NCI-H2227 treated with DMSO at 0.1 percent for 48 hours (cell line): ENCODE measurements around the gene GNAI3.
A peak's percentile ranks its signal among the peaks of the same experiment; 100 is the strongest.

Experiments used
- DNase-seq: peaks from one replicate; lab custom pipeline; 2025; lab: John Stamatoyannopoulos, UW

GNAI3 gene

DNA sequence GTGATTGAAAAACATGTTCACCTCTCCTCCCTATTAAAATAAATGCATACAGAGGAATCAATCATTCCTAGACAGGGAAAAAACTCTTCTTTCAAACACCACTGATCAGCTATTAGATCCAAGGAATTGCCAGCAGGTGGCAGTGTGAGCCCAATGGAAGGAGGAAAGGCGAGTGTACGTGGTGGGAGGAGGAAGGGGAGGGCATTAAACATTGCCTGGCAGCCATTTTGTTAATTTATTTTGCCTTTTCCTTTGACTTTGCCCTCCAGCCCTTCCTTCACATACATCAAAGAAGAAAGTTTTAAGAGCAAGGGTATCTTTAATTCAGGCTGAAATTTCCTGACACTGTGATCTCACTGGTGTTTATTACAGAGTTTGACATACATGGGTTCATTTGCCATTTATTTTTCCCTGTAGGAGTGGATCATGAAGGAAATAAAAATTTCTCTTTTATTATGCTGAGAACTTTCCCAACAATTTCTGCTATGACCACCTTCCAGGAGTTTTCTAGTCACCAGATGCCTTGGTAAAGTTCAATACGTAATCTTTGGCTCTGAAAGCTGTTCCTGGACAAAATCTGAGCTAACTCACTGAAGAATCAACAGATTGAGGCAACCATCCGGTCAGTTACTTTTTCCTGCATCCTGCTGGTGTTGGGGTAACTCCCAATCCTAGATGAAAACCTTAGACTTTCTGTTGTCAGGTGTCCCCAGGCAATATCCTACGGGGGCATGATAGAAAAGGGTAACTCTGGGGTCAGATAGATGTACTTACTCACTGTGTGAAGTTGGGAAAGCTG is 1.9 kb upstream of the GNAI3 start:
- DNase-seq, result peak; percentile 86

DNA sequence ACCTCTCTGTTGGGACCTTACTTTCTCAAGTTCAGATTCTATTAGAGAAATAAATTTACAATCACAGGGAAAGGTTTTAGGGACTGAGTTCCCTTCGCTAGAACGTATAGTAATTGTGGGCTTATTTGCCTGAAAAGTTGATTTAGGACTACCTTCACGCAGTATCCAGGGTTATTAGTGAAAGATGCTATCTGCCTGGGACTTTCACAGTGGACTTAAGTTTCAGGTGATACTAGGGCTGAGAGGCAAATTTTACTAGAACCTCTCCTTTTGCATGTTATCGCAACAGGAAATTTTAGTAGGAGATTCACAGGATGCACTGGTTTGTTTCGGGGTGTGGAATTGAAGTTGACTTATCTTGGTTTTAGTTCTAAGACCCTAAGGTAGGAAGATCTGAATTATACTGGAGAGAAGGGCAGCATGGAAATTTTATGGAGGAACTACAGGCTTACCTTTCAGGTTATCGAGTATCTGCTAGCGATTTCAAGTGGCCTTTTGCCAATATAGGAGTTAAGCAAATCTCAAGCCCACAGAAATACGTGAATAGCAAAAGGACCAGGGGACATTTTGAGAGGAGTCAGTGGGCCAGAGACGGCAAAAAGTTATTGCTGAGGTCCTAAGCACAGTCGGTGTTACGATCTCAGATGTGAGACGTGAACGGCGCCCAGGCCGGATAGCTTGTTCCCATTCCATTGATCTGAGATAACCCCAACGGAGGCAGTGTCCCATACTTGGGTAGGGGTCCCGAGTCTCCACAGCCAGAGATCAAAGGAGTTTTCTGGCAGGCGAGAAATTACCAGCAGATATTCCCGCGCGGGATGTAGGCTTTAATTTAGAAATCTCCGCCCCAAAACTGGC is 723 bp upstream of the GNAI3 start:
- DNase-seq, result no peak

DNA sequence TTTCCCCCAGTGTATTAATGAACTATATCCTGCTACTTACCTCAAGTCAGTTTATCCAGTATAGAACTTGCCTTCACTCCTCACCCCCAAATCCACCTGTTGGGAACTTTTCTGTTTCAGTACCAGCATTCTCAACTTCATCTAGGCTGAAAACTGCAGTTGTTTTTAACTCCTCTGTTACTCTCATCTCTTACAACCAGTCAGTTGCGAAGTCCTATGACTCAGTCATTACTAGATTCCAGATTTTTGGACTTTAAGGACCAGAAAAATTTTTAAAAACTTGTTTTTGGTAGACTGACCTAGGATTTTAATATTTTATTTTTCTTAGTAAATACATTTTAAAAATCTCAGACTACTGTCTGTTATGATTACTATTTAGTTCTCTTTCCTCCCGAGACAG is 8.1 kb downstream of the GNAI3 start:
- no peak for DNase-seq

DNA sequence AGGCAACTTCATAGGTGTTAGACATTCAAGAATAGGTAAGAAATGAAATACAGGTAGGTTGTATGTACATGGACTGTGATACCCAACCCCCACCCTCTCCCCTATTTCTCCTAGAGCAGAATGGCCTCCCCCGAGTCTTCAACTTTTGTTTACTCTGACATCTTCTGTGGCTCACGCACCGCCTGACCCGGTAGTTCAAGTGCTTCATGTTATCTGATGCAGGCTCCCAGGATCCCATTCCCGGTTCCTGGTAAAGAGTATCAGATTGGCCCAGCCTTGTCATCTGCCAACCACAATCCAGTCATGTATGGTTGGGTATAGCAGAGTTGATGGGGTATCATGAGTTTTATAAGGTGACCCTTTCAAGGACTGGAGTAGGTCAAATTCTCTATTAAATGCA is 9.1 kb downstream of the GNAI3 start:
- no peak for DNase-seq

DNA sequence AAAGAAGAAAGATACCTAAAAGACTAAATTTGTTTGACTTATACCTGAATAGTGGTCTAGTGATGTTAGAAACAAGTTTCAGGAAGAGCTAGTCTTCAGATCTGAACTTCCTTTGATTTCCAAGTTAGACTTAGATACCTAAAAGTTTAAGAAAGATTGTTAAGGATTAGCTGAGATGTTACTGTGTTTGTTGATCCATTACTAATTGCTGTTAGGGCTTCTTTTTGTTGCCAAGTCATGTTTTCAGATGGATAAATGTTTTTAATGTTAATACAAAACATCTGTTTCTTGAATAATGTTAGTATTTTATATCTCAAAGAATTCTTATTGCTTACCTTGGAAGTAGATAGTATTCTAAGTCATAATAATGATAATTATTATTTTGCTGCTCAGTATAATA is 11.6 kb downstream of the GNAI3 start:
- no peak for DNase-seq

DNA sequence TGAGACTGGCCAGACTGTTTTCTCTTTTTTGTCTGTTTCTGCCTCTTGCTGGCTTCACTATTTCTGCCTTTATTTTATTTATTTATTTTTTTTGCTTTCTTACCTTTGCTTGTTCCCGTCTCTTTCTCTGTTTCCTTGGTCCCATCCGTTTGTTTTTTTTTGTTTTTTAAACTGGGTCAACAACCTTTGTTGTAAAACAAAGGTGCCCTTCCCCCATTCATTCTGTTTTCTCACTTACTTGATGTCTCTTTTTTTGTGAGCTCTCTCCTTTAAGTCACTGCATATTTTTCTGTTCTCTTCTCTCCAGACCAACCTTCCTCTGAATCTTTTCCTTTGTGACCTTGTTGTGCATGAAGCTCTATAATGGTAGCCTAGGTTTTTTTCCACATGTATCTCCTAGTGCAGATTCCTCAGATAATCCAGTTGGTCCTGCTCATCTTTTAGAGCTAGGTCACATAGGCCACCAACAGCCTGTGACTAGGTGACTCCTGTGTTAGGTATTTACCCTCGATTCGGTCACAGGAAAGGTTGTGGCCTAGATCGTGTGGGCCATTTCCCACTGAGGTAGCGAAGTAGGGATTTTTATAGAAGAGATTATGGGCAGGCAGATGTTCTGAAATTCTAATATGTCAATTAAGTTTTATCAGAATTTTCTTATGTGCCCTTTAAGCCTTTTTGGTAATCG is 15.9 kb downstream of the GNAI3 start:
- DNase-seq, result no peak

DNA sequence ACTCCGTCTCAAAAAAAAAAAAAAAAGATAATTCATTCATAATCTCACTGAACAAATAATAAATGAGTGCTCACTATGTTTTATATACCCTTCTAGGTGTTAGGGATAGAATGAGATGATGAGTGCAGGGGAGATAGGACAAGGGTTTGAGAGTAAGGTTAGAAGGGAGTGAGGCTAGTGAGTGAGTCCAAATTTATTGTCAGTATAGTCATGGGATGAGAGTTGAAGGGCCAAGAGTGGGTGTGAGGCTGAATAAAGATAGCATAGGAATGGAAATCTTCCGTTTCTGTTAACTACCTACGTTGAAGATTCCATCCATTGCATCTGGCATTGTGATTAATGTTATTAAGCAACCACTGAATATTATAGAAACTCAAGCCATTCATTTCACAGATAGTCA is 16.8 kb downstream of the GNAI3 start:
- no peak for DNase-seq

DNA sequence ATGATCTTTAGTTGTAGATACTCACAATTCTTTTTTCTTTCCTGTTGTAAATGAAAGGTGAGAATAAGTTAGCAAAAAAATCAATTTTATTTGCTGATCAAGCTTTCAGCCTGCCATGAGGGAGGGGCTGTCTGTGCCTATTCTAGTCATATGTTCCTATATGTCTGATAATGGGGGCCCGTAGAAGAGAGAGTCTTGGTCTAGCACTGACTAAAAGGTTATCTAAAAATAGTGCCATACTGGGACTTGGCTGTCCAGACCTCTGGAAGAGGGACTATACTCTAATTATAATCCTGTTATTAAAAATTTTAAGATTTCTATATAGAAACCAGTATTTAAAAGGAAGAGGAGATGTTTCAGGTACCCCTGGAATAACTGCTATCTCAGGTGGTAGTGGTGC is 18.6 kb downstream of the GNAI3 start:
- DNase-seq, result no peak

DNA sequence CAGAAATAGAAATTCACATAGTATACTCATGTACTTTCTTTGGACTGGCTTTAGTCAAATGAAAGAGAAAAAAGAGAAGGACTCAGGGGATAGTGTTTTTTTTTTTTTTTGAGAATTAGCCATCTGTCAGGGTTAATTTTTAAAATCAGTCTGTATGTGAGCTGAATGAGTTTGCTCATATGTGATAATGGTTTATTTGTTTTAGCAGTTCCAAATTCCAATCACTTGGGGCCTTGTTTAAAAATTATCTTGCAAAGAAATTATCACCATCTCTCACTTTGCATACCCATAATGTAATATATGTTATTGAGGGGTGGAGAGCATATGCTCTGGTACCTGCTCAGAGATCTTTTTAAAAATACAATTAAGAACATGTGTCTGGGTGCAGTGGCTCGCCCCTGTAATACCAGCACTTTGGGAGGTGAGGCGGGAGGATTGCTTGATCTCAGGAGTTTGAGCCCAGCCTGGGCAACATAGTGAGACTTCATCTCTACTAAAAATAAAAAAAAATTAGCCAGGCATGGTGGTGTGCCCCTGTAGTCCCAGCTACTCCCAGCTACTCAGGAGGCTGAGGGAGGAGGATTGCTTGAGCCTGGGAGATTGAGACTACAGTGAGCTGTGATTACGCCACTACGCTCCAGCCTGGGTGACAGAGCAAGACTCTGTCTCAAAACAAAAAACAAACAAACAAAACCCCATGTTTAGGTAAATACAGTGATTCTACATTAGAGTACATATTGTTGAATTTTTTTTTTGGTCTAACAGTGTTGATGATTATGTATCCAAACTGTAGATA is 19.7 kb downstream of the GNAI3 start:
- DNase-seq, result no peak

DNA sequence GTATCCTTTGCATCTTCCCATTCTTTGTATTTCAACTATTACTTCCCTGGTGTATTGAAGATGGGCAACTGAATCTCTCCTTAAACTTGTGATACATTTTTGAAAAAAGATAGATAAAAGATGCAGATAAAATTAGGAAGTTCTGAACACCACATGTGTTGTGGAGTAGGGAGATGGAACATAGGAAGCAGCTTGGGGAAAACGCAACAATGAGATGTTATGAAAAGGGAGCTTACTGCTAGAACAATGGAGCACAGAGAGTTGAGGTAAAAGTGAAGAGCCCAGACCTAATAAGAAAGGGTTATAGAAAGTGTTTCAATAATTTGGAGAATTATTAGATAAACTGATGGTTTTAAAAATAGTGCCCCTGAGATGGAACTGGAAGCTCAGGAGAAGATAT is 20.9 kb downstream of the GNAI3 start:
- DNase-seq, result no peak

DNA sequence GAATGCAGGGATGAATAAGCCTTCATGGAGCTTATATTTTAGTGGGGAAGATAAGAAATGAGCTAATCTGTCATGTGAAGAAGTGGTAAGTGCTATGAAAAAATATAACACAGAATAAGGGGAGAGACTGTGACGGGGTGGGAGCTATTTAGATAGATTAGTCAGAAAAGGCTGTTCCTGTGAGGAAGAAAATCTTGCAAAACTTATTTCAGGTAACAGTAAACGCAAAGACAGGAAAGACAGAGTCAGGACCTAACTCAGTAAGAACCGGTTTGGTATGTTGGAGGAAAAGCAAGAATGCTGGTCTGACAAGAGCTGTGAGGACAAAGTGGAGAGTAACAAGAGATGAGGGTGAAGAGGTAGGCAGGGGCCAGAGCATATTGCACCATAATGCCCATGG is 22.0 kb downstream of the GNAI3 start:
- no peak for DNase-seq

DNA sequence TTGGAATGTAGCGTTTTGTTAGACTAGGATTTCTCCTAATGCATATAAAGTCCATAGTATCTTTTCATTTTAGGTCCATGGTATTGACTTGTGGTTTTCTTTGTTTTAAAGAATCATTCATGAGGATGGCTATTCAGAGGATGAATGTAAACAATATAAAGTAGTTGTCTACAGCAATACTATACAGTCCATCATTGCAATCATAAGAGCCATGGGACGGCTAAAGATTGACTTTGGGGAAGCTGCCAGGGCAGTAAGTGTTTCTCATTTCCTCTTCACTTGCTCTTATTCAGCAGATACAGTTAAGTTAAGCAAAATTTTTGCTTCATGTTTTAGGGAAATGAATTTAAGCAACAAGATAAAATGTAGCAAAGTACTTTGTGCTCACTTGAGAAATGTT is 25.4 kb downstream of the GNAI3 start:
- no peak for DNase-seq

DNA sequence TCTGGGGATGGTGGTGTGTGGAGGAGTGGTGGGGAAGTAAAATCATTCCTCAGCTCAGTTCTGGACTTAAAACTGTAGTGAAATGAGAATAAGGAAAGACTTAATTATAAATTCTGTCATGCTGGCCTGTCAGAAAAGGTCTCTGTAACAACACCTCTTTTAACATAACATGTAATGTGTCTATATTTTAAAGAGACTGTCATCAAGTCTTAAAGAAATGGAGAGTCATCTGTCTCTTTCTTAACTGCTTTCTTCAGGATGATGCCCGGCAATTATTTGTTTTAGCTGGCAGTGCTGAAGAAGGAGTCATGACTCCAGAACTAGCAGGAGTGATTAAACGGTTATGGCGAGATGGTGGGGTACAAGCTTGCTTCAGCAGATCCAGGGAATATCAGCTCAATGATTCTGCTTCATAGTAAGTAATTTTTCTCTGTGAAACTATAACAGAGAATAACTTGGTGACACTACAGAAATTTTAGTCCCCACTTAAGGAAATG is 30.6 kb downstream of the GNAI3 start:
- DNase-seq, result no peak

DNA sequence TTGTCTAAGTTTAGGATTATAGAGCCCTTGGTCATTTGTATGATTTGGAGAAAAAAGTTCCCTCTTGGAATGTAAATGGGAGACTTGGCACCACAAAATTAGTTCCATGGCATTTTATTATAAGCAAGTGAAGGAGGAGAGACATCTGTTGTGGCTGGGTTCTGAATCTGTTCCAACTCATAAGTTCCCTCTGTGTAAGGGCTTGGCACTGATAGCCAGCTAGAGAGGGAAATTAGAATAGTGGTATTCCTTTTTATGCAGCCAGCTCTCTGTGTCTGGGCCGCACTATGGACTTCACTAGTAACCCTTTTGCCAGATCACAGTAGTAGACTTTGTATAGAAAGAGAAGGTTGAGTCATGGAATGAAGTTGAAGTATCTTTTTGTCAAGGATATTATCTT is 31.1 kb downstream of the GNAI3 start:
- no peak for DNase-seq

DNA sequence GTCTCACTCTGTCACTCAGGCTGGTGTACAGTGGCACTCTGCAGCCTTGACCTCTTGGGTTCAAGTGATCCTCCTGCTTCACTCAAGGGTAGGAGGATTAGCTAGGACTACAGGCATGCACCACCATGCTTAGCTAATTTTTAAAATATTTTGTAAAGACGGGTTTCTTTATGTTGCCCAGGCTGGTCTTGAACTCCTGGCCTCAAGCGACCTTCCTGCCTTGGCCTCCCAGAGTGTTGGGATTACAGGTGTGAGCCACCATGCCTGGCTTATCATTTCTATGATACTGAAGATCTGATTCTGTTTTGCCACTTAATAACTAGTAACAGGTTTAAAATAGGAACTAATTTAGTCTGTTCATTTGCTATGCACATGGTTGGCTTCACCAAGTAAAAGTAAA is 33.6 kb downstream of the GNAI3 start:
- no peak for DNase-seq

DNA sequence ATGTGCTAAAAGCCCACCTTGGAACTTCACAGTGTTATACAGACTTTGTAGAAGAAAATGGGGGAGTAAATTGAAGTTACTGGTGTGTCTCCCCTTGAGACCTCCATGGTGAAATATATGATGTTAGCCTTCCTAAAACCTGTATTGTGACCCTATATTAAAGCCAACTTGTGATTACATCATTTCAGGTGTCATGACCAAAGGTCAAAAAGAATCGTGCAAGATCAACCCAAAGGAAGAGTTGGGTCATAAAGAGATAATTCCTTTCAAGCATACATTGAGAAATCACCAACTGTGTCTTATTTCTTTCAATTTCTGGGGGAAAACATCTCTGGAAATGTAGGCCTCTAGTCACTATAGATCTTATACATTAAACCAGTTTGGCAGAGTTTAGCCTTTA is 36.4 kb downstream of the GNAI3 start:
- no peak for DNase-seq

DNA sequence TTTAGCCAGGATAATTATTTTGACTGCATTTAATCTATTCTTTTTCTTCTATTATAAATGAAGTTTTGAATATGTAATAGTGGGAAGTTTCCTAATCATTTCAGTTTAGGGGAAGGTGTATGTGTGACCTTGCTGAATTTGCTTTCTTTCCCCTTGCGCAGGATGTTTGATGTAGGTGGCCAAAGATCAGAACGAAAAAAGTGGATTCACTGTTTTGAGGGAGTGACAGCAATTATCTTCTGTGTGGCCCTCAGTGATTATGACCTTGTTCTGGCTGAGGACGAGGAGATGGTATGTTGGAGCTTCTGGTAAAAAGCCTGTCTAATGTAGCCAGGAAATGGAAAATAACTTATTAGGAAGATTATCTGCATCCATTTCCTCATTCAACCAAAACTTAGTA is 37.6 kb downstream of the GNAI3 start:
- no peak for DNase-seq

DNA sequence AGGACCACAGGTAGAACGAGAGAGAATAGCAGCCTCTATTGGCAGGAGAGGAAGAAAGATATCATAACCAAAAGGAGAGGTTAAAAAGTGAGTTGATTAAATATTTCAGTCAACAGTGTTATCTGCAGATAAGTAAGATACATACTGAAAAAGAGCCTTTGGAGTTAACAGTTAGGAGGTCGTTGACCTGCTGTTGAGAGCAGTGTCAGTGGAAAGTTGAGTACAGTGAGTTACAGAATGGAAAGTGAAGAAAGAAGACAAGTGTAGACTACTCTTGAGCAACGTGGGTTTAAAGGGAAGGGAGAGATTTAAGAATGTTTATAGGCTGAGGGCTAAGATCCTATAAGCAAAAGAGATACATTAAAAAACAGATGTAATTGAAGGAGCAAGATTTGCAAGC is 40.8 kb downstream of the GNAI3 start:
- no peak for DNase-seq

DNA sequence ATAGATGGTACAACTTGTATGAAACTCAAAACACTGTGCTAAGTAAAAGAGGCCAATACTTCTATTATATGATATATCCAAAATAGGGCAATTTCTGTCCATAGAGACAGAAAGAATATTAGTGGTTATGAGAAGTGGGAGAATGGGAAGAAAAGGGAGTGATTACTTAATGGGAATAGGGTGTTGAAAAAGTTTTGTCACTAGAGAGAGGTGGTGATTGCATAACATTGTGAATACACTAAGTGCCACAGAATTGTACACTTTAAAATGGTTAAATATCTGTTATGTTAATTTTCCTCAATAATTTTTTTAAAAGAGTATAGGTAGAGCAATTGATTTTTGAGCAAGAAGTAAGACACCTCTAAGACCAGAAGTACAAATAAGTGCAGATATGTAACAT is 41.3 kb downstream of the GNAI3 start:
- DNase-seq, result no peak

DNA sequence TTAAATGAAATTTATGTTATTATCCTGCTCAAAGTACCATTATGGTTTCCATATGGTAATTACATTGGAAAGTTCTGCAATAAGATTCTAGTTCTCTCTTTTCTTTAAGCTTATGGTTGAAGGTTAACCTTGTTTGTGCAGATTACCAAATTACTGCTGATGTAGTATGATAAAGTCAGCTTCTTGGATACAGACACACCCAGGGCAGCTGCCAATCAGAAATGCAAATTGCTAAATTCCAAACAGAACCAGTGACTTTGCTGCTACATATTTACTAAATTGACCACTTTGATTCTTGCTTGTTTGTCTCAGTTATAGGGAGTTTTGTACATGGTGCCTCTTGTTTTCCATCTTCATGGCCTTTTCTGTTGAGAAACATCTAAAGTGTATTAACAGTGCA is 44.5 kb downstream of the GNAI3 start:
- DNase-seq, result no peak

DNA sequence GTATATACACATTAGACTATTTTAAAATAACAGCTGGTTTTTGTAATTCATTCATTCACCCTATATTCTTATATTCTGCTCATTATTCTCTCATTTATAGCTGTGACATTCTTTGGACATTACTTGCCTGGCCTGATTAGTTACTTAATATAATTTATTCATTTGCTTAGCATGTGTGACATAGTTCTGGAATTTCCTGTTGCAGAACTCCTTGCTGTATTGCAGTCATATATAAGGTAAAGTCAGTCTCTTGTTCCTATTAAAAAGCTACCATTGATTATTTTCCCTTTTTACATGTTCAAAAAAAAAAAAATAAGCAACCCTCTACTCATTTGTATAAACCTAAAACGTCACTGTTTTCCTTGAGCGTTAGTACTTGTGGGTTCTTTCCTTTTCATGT is 47.1 kb downstream of the GNAI3 start:
- no peak for DNase-seq

DNA sequence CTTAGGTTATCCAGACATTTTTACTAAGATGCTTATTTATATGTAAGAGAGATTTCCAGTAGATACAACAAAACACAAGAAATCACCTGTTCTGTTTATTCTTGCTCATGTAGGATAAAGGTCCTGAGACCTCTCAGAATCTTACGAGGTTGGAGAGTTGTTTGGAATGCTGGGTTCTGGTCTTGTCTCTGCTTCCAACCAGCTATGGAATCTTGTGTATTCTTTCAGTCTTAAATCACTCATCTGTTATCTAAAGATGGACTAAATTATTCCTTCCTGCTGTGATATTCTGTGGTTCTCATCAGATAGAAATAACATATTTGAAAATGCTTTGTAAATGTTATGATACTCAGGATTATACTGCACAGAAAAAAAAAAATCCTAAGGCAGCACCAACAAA is 49.7 kb downstream of the GNAI3 start:
- no peak for DNase-seq
